Measurements from ENCODE around the gene PARD3.

Gene PARD3

DNA sequence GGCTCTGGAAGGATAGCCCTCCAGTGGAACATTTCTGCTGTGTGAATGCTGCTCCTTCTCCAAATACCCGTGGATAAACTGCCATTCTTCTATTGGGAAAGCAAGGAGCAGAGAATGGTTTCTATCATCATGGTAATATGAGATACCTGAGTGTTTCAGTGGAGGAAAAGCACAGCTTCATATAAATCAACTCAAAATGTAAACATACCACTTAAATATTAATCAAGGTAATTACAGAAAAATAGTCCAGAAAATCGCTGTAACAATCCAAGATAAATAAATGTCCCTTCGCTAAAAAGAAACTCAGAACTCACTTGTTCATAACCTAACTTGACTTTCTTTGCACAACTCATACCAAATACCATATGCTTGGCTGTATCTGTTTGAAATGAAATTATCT lies 635.8 kb downstream of the PARD3 start:
- DNase-seq: no peak

- DNase-seq: no peak
Observed at GRCh38 chr10:34178756-34179155, 636.3 kb downstream of the PARD3 start.

DNA sequence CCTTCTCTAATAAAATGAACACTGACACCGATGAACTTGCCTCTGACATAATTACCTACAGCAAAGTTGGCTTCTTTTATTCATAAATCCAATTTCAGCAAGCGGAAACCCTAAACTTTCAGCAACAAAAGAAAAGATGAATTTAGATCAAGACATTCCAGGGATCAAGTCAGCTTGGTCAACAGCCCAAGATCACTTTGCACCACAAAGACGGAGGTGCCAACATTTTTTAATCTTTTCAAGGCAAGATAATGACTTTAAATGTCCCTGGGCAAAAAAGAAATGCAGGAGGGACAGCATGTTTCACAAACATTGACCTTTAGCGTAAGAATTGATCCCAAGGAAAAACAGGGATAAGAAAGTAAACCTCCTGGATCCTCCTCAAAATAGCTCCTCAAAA lies 636.9 kb downstream of the PARD3 start:
- DNase-seq: no peak

DNA sequence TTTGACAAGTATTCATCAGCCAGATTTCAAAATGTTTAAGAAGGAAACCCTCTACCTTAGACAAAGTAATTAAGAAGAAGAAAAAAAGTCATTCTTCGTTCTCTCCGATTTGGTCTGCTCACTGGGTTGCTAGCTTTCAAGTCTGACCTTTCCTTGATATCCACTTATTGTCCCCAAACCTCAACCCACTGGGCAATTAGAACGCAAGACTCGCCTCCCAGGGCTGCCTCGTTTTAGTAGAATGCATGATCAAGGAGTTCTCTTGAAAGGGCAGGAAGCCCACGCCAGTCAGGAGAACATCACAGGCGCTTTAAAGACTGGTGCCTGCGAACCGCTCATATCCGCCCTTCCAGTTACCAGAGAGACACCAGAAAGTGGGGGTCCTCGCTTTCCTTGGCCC lies 637.7 kb downstream of the PARD3 start:
- no peak for DNase-seq

DNA sequence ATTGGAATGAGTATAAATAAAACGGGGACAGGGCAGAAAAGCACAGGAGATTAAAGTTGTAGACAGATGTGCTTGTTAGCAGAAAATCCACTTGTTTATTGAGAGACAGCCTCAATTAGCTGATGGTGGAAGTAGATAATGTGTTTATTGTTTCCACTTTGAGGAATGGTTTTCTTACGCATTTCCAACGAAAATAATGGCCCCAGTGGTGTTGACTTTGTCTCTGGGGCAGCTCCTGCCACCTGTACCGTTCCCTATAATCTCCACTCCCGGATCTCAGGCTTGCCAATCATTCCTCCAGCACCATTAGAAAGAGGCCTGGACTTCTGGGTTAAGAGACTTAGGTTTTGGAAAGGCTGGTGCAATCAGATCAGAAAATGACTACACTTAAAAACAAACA lies 638.7 kb downstream of the PARD3 start:
- no peak for DNase-seq

DNA sequence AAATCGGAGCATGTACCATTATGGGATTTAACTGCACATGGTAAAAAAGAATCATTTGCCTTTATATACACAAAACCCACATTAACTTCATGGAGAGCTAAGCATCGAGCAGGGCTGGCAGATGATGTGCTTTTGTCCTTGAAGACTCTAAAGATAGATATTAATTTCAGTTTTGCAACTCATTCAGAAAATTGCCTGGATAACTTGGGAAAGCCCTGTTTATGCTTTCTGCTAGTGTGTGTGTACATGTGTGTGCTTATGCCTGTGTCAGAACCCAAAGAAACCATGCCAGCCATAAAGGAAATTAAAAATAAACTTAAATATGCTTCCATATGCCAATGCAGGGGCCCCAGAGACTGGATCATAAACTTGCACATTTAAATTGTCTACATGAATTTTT lies 640.0 kb downstream of the PARD3 start:
- DNase-seq: no peak

- no peak for DNase-seq
Observed at GRCh38 chr10:34172936-34173533, 642.1 kb downstream of the PARD3 start.

- DNase-seq: no peak
Observed at GRCh38 chr10:34171957-34172527, 643.1 kb downstream of the PARD3 start.

GRCh38 chr10:34169677-34170076 lies 645.4 kb downstream of the PARD3 start:
- DNase-seq: no peak

DNA sequence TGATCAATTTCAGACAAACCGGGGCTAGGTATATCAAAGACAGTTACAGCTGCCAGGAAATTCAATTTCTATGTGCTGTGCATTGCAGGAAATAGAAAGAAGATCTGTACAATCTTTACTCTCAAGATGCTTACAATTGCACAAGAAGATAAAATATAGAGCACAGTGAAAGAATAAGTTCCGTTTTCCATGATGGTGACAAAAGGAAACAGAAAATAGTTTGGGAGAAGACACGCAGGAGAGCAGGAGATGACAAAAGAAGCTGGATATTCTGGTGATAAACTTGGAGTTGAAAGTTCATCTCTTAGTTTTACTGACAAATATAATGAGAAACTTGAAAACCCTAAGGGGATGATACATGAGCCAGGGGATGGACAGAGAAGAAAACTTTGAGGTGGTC lies 646.0 kb downstream of the PARD3 start:
- no peak for DNase-seq

- DNase-seq: no peak
Observed at GRCh38 chr10:34168439-34168838, 646.7 kb downstream of the PARD3 start.

- DNase-seq: no peak
Observed at GRCh38 chr10:34166823-34167222, 648.3 kb downstream of the PARD3 start.

DNA sequence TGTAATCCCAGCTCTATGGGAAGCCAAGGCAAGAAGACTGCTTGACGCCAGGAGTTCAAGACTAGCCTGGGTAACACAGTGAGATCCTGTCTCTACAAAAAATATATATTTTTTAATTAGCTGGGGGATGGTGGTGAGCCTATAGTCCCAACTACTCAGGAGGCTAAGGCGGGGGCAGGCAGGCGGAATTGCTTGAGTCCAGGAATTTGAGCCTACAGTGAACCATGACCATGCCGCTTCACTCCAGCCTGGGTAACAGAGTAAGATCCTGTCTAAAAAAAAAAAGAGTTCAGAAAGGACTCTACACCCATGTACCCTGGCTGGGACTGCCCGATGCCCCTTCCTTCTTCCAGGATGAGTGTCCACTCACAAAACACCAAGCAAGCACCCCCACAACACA lies 648.7 kb downstream of the PARD3 start:
- DNase-seq: no peak

- DNase-seq: no peak
Observed at GRCh38 chr10:34164029-34164428, 651.1 kb downstream of the PARD3 start.

- no peak for DNase-seq
Observed at GRCh38 chr10:34163075-34163905, 651.8 kb downstream of the PARD3 start.

GRCh38 chr10:34161777-34162370 lies 653.2 kb downstream of the PARD3 start:
- no peak for DNase-seq

DNA sequence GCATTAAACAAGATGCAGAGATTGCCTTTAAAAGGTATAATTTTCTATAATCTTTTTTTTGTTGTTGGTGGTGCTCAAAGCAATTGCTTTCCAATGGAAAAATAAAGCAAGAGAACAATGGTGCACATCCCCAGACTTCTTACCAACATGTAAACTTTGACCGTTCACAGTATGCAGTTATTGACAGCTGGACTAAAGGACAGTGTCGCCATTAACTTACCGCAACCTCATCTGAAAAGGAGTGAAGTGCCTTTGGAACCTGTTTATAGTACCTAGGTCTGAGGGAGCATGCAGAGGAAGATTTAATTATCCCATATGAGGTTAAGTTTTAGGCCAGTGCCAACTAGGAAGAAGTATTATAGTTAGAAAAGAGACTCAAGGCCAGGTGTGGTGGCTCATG lies 654.5 kb downstream of the PARD3 start:
- DNase-seq: no peak

DNA sequence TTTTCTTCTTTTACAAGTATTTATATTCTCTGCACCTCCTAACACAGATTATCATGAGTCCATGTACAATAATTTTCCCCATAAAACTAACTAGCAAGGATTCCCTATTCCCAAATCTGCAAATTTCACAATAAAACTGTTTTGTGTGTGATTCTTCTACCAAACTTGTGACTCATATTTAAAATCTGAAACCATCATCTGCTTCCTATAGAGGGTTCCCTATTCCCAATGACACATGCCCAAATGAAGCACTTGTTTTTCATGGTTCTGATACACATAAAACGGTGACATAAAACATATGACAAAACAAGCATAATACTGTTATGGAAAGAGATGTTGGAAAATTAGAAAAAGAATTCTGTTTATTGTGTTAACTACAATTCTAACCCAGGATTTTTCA lies 657.6 kb downstream of the PARD3 start:
- no peak for DNase-seq

GRCh38 chr10:34156781-34157425 lies 658.2 kb downstream of the PARD3 start:
- no peak for DNase-seq

GRCh38 chr10:34155812-34156211 lies 659.3 kb downstream of the PARD3 start:
- DNase-seq: no peak

GRCh38 chr10:34154383-34154900 lies 660.7 kb downstream of the PARD3 start:
- no peak for DNase-seq

DNA sequence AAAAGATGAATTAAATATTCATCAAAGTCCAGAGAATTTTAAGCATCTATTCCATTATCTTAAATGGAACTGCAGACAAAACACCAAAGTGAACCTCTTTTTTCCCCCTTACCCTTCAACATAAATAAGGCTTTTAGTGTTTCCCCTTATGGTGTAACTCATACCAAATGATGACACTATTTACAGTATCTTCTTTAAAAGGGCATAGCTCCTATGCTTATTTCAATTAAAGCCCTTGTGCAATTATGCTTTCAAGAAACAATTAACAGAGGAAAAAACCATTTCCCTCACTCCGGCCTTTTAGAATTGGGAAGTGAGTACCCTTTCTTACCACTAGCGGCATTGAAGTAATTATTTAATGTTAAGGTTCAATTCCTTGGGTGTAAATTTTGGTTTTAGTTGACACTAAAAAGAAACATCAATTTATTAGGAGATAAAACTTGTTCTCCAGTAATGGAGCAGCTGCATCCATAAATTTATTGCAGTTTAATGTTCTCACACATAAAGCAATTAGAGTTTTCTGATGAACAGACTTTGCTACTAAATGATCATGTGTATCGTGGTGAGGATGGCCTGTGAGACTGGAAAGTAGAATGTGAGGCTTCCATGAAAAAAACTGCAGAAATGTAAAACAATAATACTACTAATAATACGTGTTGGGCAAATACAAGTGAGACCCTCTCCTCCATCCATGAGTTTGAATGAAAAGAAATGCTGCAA lies 661.3 kb downstream of the PARD3 start:
- DNase-seq: no peak

All from C1 segment of cervical spinal cord (tissue), 14 donors.